Endothelial cell of umbilical vein (primary cell): ENCODE measurements around the gene FAM168A. TPM values are rescaled to one million over a fixed set of nuclear protein-coding genes. Genes with fewer than 3 reads are reported as not detected.

Experiments
- BruUV-seq: library from RNA; stranded (reverse); fragments of 400-500 nt; replicated peaks from 2 replicates; lab custom pipeline; 2021; lab: Mats Ljungman, UMichigan
- CTCF ChIA-PET: fragments of 300-600, 350-600 bp; sonication (Branson Sonifier 250); formaldehyde crosslinking; loops from one replicate; lab custom pipeline; 2021; ENCODE audit warnings: antibody characterized with exemption, inconsistent platforms; lab: Charles Lee
- POLR2A ChIA-PET: fragments of 300-600, 350-600 bp; sonication (Branson Sonifier 250); formaldehyde crosslinking; loops from one replicate; lab custom pipeline; 2021; ENCODE audit warnings: antibody characterized with exemption, inconsistent platforms; lab: Charles Lee
- DNase-seq: peaks from one replicate; pipeline ENCODE4 v3.0.0-alpha.2; 2011; ENCODE audit warnings: low read depth, low spot score
- FAIRE-seq: peaks from 2 replicates; lab custom pipeline; 2011; peaks lifted over from hg19 to GRCh38; lab: Jason Lieb, UNC
- H2AFZ ChIP-seq: 2 replicates; pipeline ENCODE4 v1.6.0; 2012; ENCODE audit warnings: low read depth, low read length, control low read depth, inconsistent platforms
- H3K27ac ChIP-seq: 2 replicates; pipeline ENCODE4 v1.5.1; 2011; ENCODE audit warnings: low read depth, mild to moderate bottlenecking, control low read depth, low read length, moderate library complexity; ENCODE audit not compliant: insufficient read depth
- H3K27me3 ChIP-seq, 2 experiments: 2 replicates each; pipeline versions ENCODE4 v1.6.0 to v1.6.1; 2011; ENCODE audit warnings: low read length in 2 of 2, mixed read lengths in 1 of 2; ENCODE audit not compliant: control insufficient read depth in 2 of 2, insufficient read depth in 2 of 2
- H3K36me3 ChIP-seq, 2 experiments: 2 replicates in 1 of 2; 3 replicates in 1 of 2; pipeline ENCODE4 v1.5.1; 2011; ENCODE audit warnings: low read length in 2 of 2, mild to moderate bottlenecking in 1 of 2, moderate library complexity in 1 of 2; ENCODE audit not compliant: control insufficient read depth in 2 of 2, insufficient read depth in 2 of 2; ENCODE audit errors: extremely low read depth in 1 of 2
- H3K4me1 ChIP-seq: 3 replicates; pipeline ENCODE4 v1.5.1; 2011; ENCODE audit warnings: mild to moderate bottlenecking, low read length; ENCODE audit not compliant: control insufficient read depth, insufficient read depth; ENCODE audit errors: extremely low read depth
- H3K4me2 ChIP-seq: 2 replicates; pipeline ENCODE4 v1.6.1; 2011; ENCODE audit warnings: low read length, control low read depth, mixed read lengths; ENCODE audit not compliant: insufficient read depth
- H3K4me3 ChIP-seq, 3 experiments: fragments of 200-600 bp in 1 of 3; sonication (generic), shearing (Covaris generic) in 1 of 3; replicated peaks in 1 of 3; 2 replicates each; pipeline ENCODE4 v1.5.1; 2011 to 2016; ENCODE audit warnings: control low read depth in 3 of 3, low read length in 3 of 3, mild to moderate bottlenecking in 2 of 3, inconsistent platforms in 1 of 3, low read depth in 1 of 3, moderate library complexity in 1 of 3; ENCODE audit not compliant: insufficient read depth in 1 of 3
- H3K79me2 ChIP-seq: 2 replicates; pipeline ENCODE4 v1.6.0; 2012; ENCODE audit warnings: low read length, inconsistent platforms; ENCODE audit not compliant: control insufficient read depth, insufficient read depth
- H3K9ac ChIP-seq: replicated peaks from 2 replicates; pipeline ENCODE3; 2011; ENCODE audit warnings: low read length, control low read depth; ENCODE audit not compliant: insufficient read depth; ENCODE audit errors: extremely low read depth
- H3K9me1 ChIP-seq: replicated peaks from 3 replicates; pipeline ENCODE4 v1.6.0; 2011; ENCODE audit warnings: mild to moderate bottlenecking, low read length; ENCODE audit not compliant: control insufficient read depth, insufficient read depth; ENCODE audit errors: extremely low read depth
- H3K9me3 ChIP-seq: replicated peaks from 2 replicates; pipeline ENCODE4 v1.5.1; 2012; ENCODE audit warnings: low read length, inconsistent platforms; ENCODE audit not compliant: control insufficient read depth, insufficient read depth
- H4K20me1 ChIP-seq: replicated peaks from 2 replicates; pipeline ENCODE3; 2011; ENCODE audit warnings: mild to moderate bottlenecking, low read length; ENCODE audit not compliant: control insufficient read depth, insufficient read depth; ENCODE audit errors: extremely low read depth
- EZH2 ChIP-seq: IDR thresholded peaks from 2 replicates; pipeline ENCODE4 v1.6.1; 2012; ENCODE audit warnings: borderline replicate concordance, low read depth, mild to moderate bottlenecking, moderate library complexity, low read length, inconsistent platforms; ENCODE audit not compliant: severe bottlenecking
- FOS ChIP-seq: IDR thresholded peaks from 2 replicates; pipeline ENCODE4 v1.6.1; 2011; ENCODE audit warnings: mild to moderate bottlenecking, low read length, moderate library complexity, borderline replicate concordance; ENCODE audit not compliant: insufficient read depth
- GATA2 ChIP-seq: IDR thresholded peaks from 2 replicates; pipeline ENCODE4 v1.7.0; 2011; ENCODE audit warnings: low read depth, mild to moderate bottlenecking, moderate library complexity, mixed read lengths, low read length; ENCODE audit not compliant: insufficient read length, insufficient read depth
- JUN ChIP-seq: IDR thresholded peaks from 2 replicates; pipeline ENCODE4 v1.6.1; 2011; ENCODE audit warnings: borderline replicate concordance, low read depth; ENCODE audit not compliant: insufficient read length, insufficient read depth
- MAX ChIP-seq: IDR thresholded peaks from 2 replicates; pipeline ENCODE4 v1.6.1; 2011; ENCODE audit not compliant: insufficient read depth, insufficient read length
- MYC ChIP-seq: IDR thresholded peaks from one replicate; pipeline ENCODE4 v1.6.1; 2011; ENCODE audit warnings: mild to moderate bottlenecking, low read depth, low read length
- POLR2A ChIP-seq: IDR thresholded peaks from 2 replicates; pipeline ENCODE4 v1.6.1; 2012; ENCODE audit warnings: low read depth, mild to moderate bottlenecking, control low read depth, low read length
- POLR2AphosphoS5 ChIP-seq: IDR thresholded peaks from 2 replicates; pipeline ENCODE4 v1.6.1; 2012; ENCODE audit warnings: low read depth, mild to moderate bottlenecking, control low read depth, low read length, moderate library complexity; ENCODE audit not compliant: insufficient read depth
- dilution Hi-C: fragments of 300-500 bp; cut with MboI; formaldehyde crosslinking; loops from one replicate; pipeline ENCODE4 v1.15.0; 2019; ENCODE audit warnings: low sequenced_read_pairs; ENCODE audit not compliant: extremely low pct_ligation_motif_present
- intact Hi-C: fragments of 100-400 bp; cut with micrococcal nuclease; formaldehyde crosslinking; loops from one replicate; pipeline ENCODE4 v1.10.0; 2022
- polyA plus RNA-seq, 4 experiments: library from polyadenylated mRNA; depleted of rRNA in 3 of 4; stranded (reverse) in 3 of 4; unstranded in 1 of 4; fragments of >200 nt; gene quantifications; 2 replicates each; pipeline versions ENCODE4 v1.2.1 to v1.2.3, GENCODE V29; 2011 to 2012; ENCODE audit warnings: missing spikeins in 1 of 4
- total RNA-seq: library from RNA; stranded (reverse); gene quantifications from 2 replicates; pipeline ENCODE4 v1.2.3, GENCODE V29; 2021
- TF ChIP-seq, protein P1 (sequence below), 2 donors: IDR thresholded peaks; 1 replicate in 1 of 2; 2 replicates in 1 of 2; pipeline ENCODE4 v1.5.1; 2011; ENCODE audit warnings: low read length in 2 of 2, mild to moderate bottlenecking in 2 of 2, moderate library complexity in 2 of 2, control low read depth in 1 of 2, inconsistent platforms in 1 of 2, low read depth in 1 of 2; ENCODE audit not compliant: insufficient read depth in 1 of 2; ENCODE audit errors: extremely low read depth in 1 of 2

Gene FAM168A
- total and polyA plus RNA-seq, 2 donors (not counting 3 experiments of a cell fraction or from before 2014, with no cell fraction given) = 17.0 to 20.5 TPM

DNA sequence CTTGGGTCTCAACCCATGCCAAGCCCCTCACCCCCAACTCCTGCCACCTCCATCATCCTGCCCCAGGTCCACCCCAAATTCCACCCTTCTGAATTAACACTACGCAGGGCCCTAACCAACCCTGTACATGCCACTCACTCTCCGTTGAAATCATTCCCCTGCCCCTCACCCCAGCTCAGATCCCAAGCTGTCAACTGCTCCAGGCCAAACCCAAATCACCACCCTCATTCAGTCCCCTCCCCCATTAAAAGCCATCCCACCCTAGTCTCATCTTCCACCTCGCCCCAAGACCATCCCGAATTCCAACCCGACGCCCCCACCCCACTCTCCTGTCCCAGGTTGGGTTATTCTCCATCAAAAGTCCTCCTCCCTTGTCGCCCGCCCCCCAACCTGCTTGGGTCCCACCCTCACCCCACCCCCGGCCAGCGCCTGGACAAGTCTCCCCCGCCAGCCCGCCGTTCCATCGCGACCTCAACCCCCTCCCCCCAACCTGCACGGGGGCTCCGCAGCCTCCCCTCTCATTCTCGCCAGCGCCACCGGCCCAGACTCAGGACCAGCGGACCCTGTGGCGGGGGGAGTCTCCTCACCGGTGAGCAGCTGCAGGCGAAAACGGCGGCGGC lies 466 bp downstream of the FAM168A start:
- CTCF ChIA-PET = interaction anchor here (0.8 to 2.9 kb wide), 5 partner anchors 28 to 129 kb away, joined by 3 to 11 read pairs (median 5); no protein-coding TSS in a partner anchor
- intact Hi-C loops (no loop called here), dilution Hi-C loops (no loop called here)
- Histone ChIP-seq H3K4me3 (peak overlapping the region; percentile 66 to 97 (median 74)), H3K4me1 (peaks cover 9% of the 10 kb centered on the region), H3K9me1 (no peaks in the 10 kb centered on the region), H3K27ac (no peak overlapping the region), H4K20me1 (no peaks in the 10 kb centered on the region), H3K9ac (peak overlapping the region; percentile 35), H3K36me3 (no peaks in the 10 kb centered on the region), H3K9me3 (no peaks in the 10 kb centered on the region), H3K79me2 (peaks cover 7% of the 10 kb centered on the region), H2AFZ (peak overlapping the region; percentile 85), H3K4me2 (peak overlapping the region; percentile 73), H3K27me3 (no peaks in the 10 kb centered on the region)
- no peak for DNase-seq
- no TSS peak for BruUV-seq
- POLR2A ChIA-PET = no interaction called here
- FAIRE-seq = no peak
- no peak for TF ChIP-seq POLR2AphosphoS5
- no peak for TF ChIP-seq EZH2
- TF ChIP-seq MYC = no peak
- TF ChIP-seq GATA2 = no peak
- no peak for TF ChIP-seq FOS
- TF ChIP-seq POLR2A = no peak
- TF ChIP-seq, protein P1, sequence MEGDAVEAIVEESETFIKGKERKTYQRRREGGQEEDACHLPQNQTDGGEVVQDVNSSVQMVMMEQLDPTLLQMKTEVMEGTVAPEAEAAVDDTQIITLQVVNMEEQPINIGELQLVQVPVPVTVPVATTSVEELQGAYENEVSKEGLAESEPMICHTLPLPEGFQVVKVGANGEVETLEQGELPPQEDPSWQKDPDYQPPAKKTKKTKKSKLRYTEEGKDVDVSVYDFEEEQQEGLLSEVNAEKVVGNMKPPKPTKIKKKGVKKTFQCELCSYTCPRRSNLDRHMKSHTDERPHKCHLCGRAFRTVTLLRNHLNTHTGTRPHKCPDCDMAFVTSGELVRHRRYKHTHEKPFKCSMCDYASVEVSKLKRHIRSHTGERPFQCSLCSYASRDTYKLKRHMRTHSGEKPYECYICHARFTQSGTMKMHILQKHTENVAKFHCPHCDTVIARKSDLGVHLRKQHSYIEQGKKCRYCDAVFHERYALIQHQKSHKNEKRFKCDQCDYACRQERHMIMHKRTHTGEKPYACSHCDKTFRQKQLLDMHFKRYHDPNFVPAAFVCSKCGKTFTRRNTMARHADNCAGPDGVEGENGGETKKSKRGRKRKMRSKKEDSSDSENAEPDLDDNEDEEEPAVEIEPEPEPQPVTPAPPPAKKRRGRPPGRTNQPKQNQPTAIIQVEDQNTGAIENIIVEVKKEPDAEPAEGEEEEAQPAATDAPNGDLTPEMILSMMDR (IDR thresholded peaks at IDR 0.05; ENCODE audit: extremely low read depth in 1 of 2, insufficient read depth in 1 of 2, low read depth in 1 of 2, low read length in 2 of 2) = no peak
- no peak for TF ChIP-seq MAX
- no peak for TF ChIP-seq JUN
